Stimulated activated CD4-positive, alpha-beta T cell treated with anti-CD3 and anti-CD28 coated beads, Interleukin-15, amount 100 ng/mL, for 1 hour (primary cell): ENCODE measurements around the gene TWSG1.
"Not testable (repeated sequence)": the region's sequence is repeated elsewhere in the genome, so short reads cannot be mapped to it uniquely, and the experiment has no call there.

Experiments used
- DNase-seq, 2 donors: peaks; one replicate each; pipeline ENCODE4 v3.0.0-alpha.2; 2020; ENCODE audit warnings: low read depth in 1 of 2, low spot score in 1 of 2

Gene TWSG1

GRCh38 chr18:9450920-9451319 is 116.3 kb downstream of the TWSG1 start:
- not testable (repeated sequence) for DNase-seq
